ENCODE measurements around the gene COQ5.

The COQ5 gene

GRCh38 chr12:120562906-120563305 is 33.9 kb upstream of the COQ5 start:
- Histone ChIP-seq H3K4me3 (ENCODE audit: severe bottlenecking) (no peak overlapping the region), H3K27me3 (ENCODE audit: insufficient read depth, poor library complexity, severe bottlenecking) (no peaks in the 10 kb centered on the region), H3K36me3 (ENCODE audit: low read depth) (peaks cover 92% of the 10 kb centered on the region), H3K4me1 (ENCODE audit: insufficient read depth, poor library complexity, severe bottlenecking) (no peaks in the 10 kb centered on the region), H3K27ac (ENCODE audit: poor library complexity, severe bottlenecking) (no peak overlapping the region), H3K9me3 (ENCODE audit: severe bottlenecking) (no peaks in the 10 kb centered on the region)
- no peak for TF ChIP-seq CTCF (IDR thresholded peaks at IDR 0.05; ENCODE audit: poor library complexity, severe bottlenecking)
- no peak for DNase-seq (ENCODE audit: low spot score)
- ATAC-seq (ENCODE audit: low read depth): no peak

GRCh38 chr12:120557589-120557988 is 28.6 kb upstream of the COQ5 start:
- DNase-seq (ENCODE audit: low spot score) (no peak), ATAC-seq (ENCODE audit: low read depth) (0 out of 3 replicates have a peak, but pooled peaks have one; percentile 29)
- H3K27me3 ChIP-seq (ENCODE audit: insufficient read depth, poor library complexity, severe bottlenecking): no peaks in the 10 kb centered on the region
- no peak overlapping the region for H3K27ac ChIP-seq (ENCODE audit: poor library complexity, severe bottlenecking)
- no peak overlapping the region for H3K4me3 ChIP-seq (ENCODE audit: severe bottlenecking)
- H3K9me3 ChIP-seq (ENCODE audit: severe bottlenecking): no peaks in the 10 kb centered on the region
- H3K4me1 ChIP-seq (ENCODE audit: insufficient read depth, poor library complexity, severe bottlenecking): no peaks in the 10 kb centered on the region
- peaks cover 84% of the 10 kb centered on the region for H3K36me3 ChIP-seq (ENCODE audit: low read depth)
- TF ChIP-seq CTCF (IDR thresholded peaks at IDR 0.05; ENCODE audit: poor library complexity, severe bottlenecking): no peak

- DNase-seq (ENCODE audit: low spot score): no peak
- no peaks in the 10 kb centered on the region for H3K27me3 ChIP-seq (ENCODE audit: insufficient read depth, poor library complexity, severe bottlenecking)
- H3K4me1 ChIP-seq (ENCODE audit: insufficient read depth, poor library complexity, severe bottlenecking): peaks cover 10% of the 10 kb centered on the region
- no peak for ATAC-seq (ENCODE audit: low read depth)
- no peaks in the 10 kb centered on the region for H3K9me3 ChIP-seq (ENCODE audit: severe bottlenecking)
- H3K27ac ChIP-seq (ENCODE audit: poor library complexity, severe bottlenecking): no peak overlapping the region
- H3K36me3 ChIP-seq (ENCODE audit: low read depth): peaks cover 79% of the 10 kb centered on the region
- H3K4me3 ChIP-seq (ENCODE audit: severe bottlenecking): no peak overlapping the region
- no peak for TF ChIP-seq CTCF (IDR thresholded peaks at IDR 0.05; ENCODE audit: poor library complexity, severe bottlenecking)
Observed at GRCh38 chr12:120554678-120555077, 25.7 kb upstream of the COQ5 start.

GRCh38 chr12:120546050-120546386 is 17.1 kb upstream of the COQ5 start:
- no peaks in the 10 kb centered on the region for H3K9me3 ChIP-seq (ENCODE audit: severe bottlenecking)
- no peak overlapping the region for H3K4me3 ChIP-seq (ENCODE audit: severe bottlenecking)
- H3K4me1 ChIP-seq (ENCODE audit: insufficient read depth, poor library complexity, severe bottlenecking): peaks cover 45% of the 10 kb centered on the region
- no peak for TF ChIP-seq CTCF (IDR thresholded peaks at IDR 0.05; ENCODE audit: poor library complexity, severe bottlenecking)
- DNase-seq (ENCODE audit: low spot score) (no peak), ATAC-seq (ENCODE audit: low read depth) (peak; percentile 25; the same call in 1 of the 3 replicates)
- H3K27me3 ChIP-seq (ENCODE audit: insufficient read depth, poor library complexity, severe bottlenecking): no peaks in the 10 kb centered on the region
- H3K27ac ChIP-seq (ENCODE audit: poor library complexity, severe bottlenecking): peak overlapping the region; percentile 60
- H3K36me3 ChIP-seq (ENCODE audit: low read depth): peaks cover 61% of the 10 kb centered on the region

GRCh38 chr12:120544691-120545090 is 15.7 kb upstream of the COQ5 start:
- Histone ChIP-seq H3K4me1 (ENCODE audit: insufficient read depth, poor library complexity, severe bottlenecking) (peaks cover 35% of the 10 kb centered on the region), H3K9me3 (ENCODE audit: severe bottlenecking) (no peaks in the 10 kb centered on the region), H3K36me3 (ENCODE audit: low read depth) (peaks cover 55% of the 10 kb centered on the region), H3K27ac (ENCODE audit: poor library complexity, severe bottlenecking) (peak overlapping the region; percentile 60), H3K27me3 (ENCODE audit: insufficient read depth, poor library complexity, severe bottlenecking) (no peaks in the 10 kb centered on the region), H3K4me3 (ENCODE audit: severe bottlenecking) (no peak overlapping the region)
- DNase-seq (ENCODE audit: low spot score): no peak
- TF ChIP-seq CTCF (IDR thresholded peaks at IDR 0.05; ENCODE audit: poor library complexity, severe bottlenecking): no peak
- no peak for ATAC-seq (ENCODE audit: low read depth)

Measured in RWPE2 (cell line).